ENCODE results near the gene CT45A3.
"Not testable (repeated sequence)": the region's sequence is repeated elsewhere in the genome, so short reads cannot be mapped to it uniquely, and the experiment has no call there.

Gene CT45A3

GRCh38 chrX:135768091-135768490 is at the start of gene CT45A3:
Gene CT45A3, minus strand, starts transcription at chrX:135768191. Its CDS starts 3,747 bp downstream, at chrX:135764444.
- H3K9me3 Mint-ChIP-seq = not testable (repeated sequence)

GRCh38 chrX:135802687-135803086 is 34.7 kb upstream of the CT45A3 start, which contains the start of gene CT45A6:
Gene CT45A6, minus strand, starts transcription at chrX:135802787. Its CDS starts 3,794 bp downstream, at chrX:135798993.
- H3K4me1 Mint-ChIP-seq, DNase-seq, H3K4me3 Mint-ChIP-seq, H3K9me3 Mint-ChIP-seq, H3K27ac Mint-ChIP-seq, ATAC-seq, H3K27me3 Mint-ChIP-seq: not testable (repeated sequence)

More at GRCh38 chrX:135768091-135768490, at the start of gene CT45A3:
- H3K27ac Mint-ChIP-seq, ATAC-seq, DNase-seq, H3K27me3 Mint-ChIP-seq, H3K4me3 Mint-ChIP-seq, H3K4me1 Mint-ChIP-seq: not testable (repeated sequence)

GRCh38 chrX:135785403-135785802 is 17.4 kb upstream of the CT45A3 start, which contains the start of gene CT45A5:
Gene CT45A5, minus strand, starts transcription at chrX:135785503. Its CDS starts 3,774 bp downstream, at chrX:135781729.
- not testable (repeated sequence) for ATAC-seq, DNase-seq, H3K9me3 Mint-ChIP-seq, H3K4me3 Mint-ChIP-seq, H3K4me1 Mint-ChIP-seq, H3K27me3 Mint-ChIP-seq, H3K27ac Mint-ChIP-seq

- H3K4me3 Mint-ChIP-seq, DNase-seq, H3K9me3 Mint-ChIP-seq, H3K27ac Mint-ChIP-seq, H3K4me1 Mint-ChIP-seq, ATAC-seq, H3K27me3 Mint-ChIP-seq: not testable (repeated sequence)
These were observed 23.3 kb downstream of the CT45A3 start for GRCh38 chrX:135744739-135745138.

- Mint-ChIP-seq H3K4me1 (no peaks in the 10 kb centered on the region), H3K27ac (peak overlapping the region in 1 of 2 donors; percentile 82), H3K4me3 (no peak overlapping the region), H3K9me3 (no peaks in the 10 kb centered on the region), H3K27me3 (no peaks in the 10 kb centered on the region)
- ATAC-seq (no peak), DNase-seq (no peak)
These were observed 26.7 kb downstream of the CT45A3 start for GRCh38 chrX:135741192-135741715.

GRCh38 chrX:135740681-135741149 is 27.3 kb downstream of the CT45A3 start:
- no peaks in the 10 kb centered on the region for H3K4me1 Mint-ChIP-seq
- DNase-seq (peak; percentile 20 to 36), ATAC-seq (peak; percentile 74)
- H3K4me3 Mint-ChIP-seq = peak overlapping the region; percentile 44 to 52
- H3K9me3 Mint-ChIP-seq = no peaks in the 10 kb centered on the region
- no peaks in the 10 kb centered on the region for H3K27me3 Mint-ChIP-seq
- H3K27ac Mint-ChIP-seq = no peak overlapping the region

- DNase-seq (no peak), ATAC-seq (no peak)
- H3K27ac Mint-ChIP-seq = no peak overlapping the region
- H3K4me3 Mint-ChIP-seq = no peak overlapping the region
- H3K27me3 Mint-ChIP-seq = no peaks in the 10 kb centered on the region
- H3K4me1 Mint-ChIP-seq = no peaks in the 10 kb centered on the region
- H3K9me3 Mint-ChIP-seq = no peaks in the 10 kb centered on the region
These were observed 30.5 kb downstream of the CT45A3 start for GRCh38 chrX:135737366-135738071.

- not testable (repeated sequence) for H3K9me3 Mint-ChIP-seq, H3K4me1 Mint-ChIP-seq, DNase-seq, H3K4me3 Mint-ChIP-seq, H3K27me3 Mint-ChIP-seq, ATAC-seq
- peak overlapping the region in 1 of 2 donors; percentile 19 for H3K27ac Mint-ChIP-seq
These were observed 33.3 kb downstream of the CT45A3 start for GRCh38 chrX:135734666-135735065.

- no peak for ATAC-seq
- Mint-ChIP-seq H3K4me1 (no peaks in the 10 kb centered on the region), H3K4me3 (no peak overlapping the region), H3K9me3 (no peaks in the 10 kb centered on the region), H3K27me3 (no peaks in the 10 kb centered on the region), H3K27ac (no peak overlapping the region)
- no peak for DNase-seq
These were observed 54.2 kb downstream of the CT45A3 start for GRCh38 chrX:135713795-135714194.

- H3K27ac Mint-ChIP-seq, H3K4me3 Mint-ChIP-seq, H3K9me3 Mint-ChIP-seq, H3K4me1 Mint-ChIP-seq, H3K27me3 Mint-ChIP-seq, ATAC-seq: not testable (repeated sequence)
- DNase-seq = peak; percentile 2 to 22
These were observed 54.8 kb downstream of the CT45A3 start, which contains the start of gene CT45A1 for GRCh38 chrX:135713183-135713689. Gene CT45A1, plus strand, starts transcription at chrX:135713639. Its CDS starts 5,302 bp downstream, at chrX:135718941.

Data from stimulated activated naive CD8-positive, alpha-beta T cell treated with anti-CD3 and anti-CD28 coated beads, Interleukin-15, amount 100 ng/mL, for 72 hours (primary cell).